Skeletal muscle satellite cell (primary cell): ENCODE measurements around the gene SH3BGR.
"Not testable (repeated sequence)": the region's sequence is repeated elsewhere in the genome, so short reads cannot be mapped to it uniquely, and the experiment has no call there.

Source experiments
- H3K27me3 ChIP-seq: 2 replicates; pipeline ENCODE4 v1.7.0; 2013; ENCODE audit warnings: low read length; ENCODE audit not compliant: control insufficient read depth, insufficient read depth
- H3K36me3 ChIP-seq: 2 replicates; pipeline ENCODE4 v1.7.0; 2013; ENCODE audit warnings: mild to moderate bottlenecking, control low read depth, low read length; ENCODE audit not compliant: insufficient read depth
- H3K4me1 ChIP-seq: 2 replicates; pipeline ENCODE4 v1.7.0; 2013; ENCODE audit warnings: low read length; ENCODE audit not compliant: control insufficient read depth, insufficient read depth
- H3K4me2 ChIP-seq: 2 replicates; pipeline ENCODE4 v1.7.0; 2013; ENCODE audit warnings: mild to moderate bottlenecking, low read length
- H3K4me3 ChIP-seq: 2 replicates; pipeline ENCODE4 v1.7.0; 2013; ENCODE audit warnings: low read length
- H3K9ac ChIP-seq: 2 replicates; pipeline ENCODE4 v1.7.0; 2013; ENCODE audit warnings: mild to moderate bottlenecking, low read depth, low read length, moderate library complexity
- H3K9me3 ChIP-seq: replicated peaks from 2 replicates; pipeline ENCODE4 v1.7.0; 2013; ENCODE audit warnings: mild to moderate bottlenecking, control low read depth, low read length

SH3BGR gene

GRCh38 chr21:39535646-39536437 is 84.1 kb downstream of the SH3BGR start:
- Histone ChIP-seq H3K27me3 (no peaks in the 10 kb centered on the region), H3K4me3 (no peak overlapping the region), H3K9me3 (no peaks in the 10 kb centered on the region), H3K36me3 (no peaks in the 10 kb centered on the region), H3K9ac (no peak overlapping the region), H3K4me1 (no peaks in the 10 kb centered on the region), H3K4me2 (no peak overlapping the region)

GRCh38 chr21:39536835-39537234 is 85.1 kb downstream of the SH3BGR start:
- Histone ChIP-seq H3K9ac (no peak overlapping the region), H3K4me3 (no peak overlapping the region), H3K4me1 (no peaks in the 10 kb centered on the region), H3K9me3 (no peaks in the 10 kb centered on the region), H3K27me3 (no peaks in the 10 kb centered on the region), H3K36me3 (no peaks in the 10 kb centered on the region), H3K4me2 (no peak overlapping the region)

- Histone ChIP-seq H3K36me3 (no peaks in the 10 kb centered on the region), H3K4me2 (no peak overlapping the region), H3K4me1 (no peaks in the 10 kb centered on the region), H3K9me3 (no peaks in the 10 kb centered on the region), H3K27me3 (no peaks in the 10 kb centered on the region), H3K9ac (no peak overlapping the region), H3K4me3 (no peak overlapping the region)
These were observed 85.8 kb downstream of the SH3BGR start for GRCh38 chr21:39537571-39537970.

GRCh38 chr21:39538453-39539042 is 86.8 kb downstream of the SH3BGR start:
- H3K9me3 ChIP-seq = no peaks in the 10 kb centered on the region
- no peaks in the 10 kb centered on the region for H3K27me3 ChIP-seq
- no peaks in the 10 kb centered on the region for H3K36me3 ChIP-seq
- no peak overlapping the region for H3K4me2 ChIP-seq
- no peak overlapping the region for H3K4me3 ChIP-seq
- H3K9ac ChIP-seq = no peak overlapping the region
- H3K4me1 ChIP-seq = no peaks in the 10 kb centered on the region

- H3K4me1 ChIP-seq, H3K36me3 ChIP-seq, H3K9me3 ChIP-seq, H3K4me2 ChIP-seq, H3K9ac ChIP-seq, H3K4me3 ChIP-seq, H3K27me3 ChIP-seq: not testable (repeated sequence)
These were observed 88.6 kb downstream of the SH3BGR start for GRCh38 chr21:39540367-39540766.

- Histone ChIP-seq H3K4me3 (no peak overlapping the region), H3K9ac (no peak overlapping the region), H3K4me2 (no peak overlapping the region), H3K36me3 (no peaks in the 10 kb centered on the region), H3K4me1 (no peaks in the 10 kb centered on the region), H3K9me3 (no peaks in the 10 kb centered on the region), H3K27me3 (no peaks in the 10 kb centered on the region)
These were observed 91.0 kb downstream of the SH3BGR start for GRCh38 chr21:39542736-39543135.

- Histone ChIP-seq H3K27me3 (no peaks in the 10 kb centered on the region), H3K9ac (no peak overlapping the region), H3K4me3 (no peak overlapping the region), H3K9me3 (no peaks in the 10 kb centered on the region), H3K4me1 (no peaks in the 10 kb centered on the region), H3K36me3 (no peaks in the 10 kb centered on the region), H3K4me2 (no peak overlapping the region)
These were observed 94.8 kb downstream of the SH3BGR start for GRCh38 chr21:39546522-39546921.

- Histone ChIP-seq H3K9ac (no peak overlapping the region), H3K4me3 (no peak overlapping the region), H3K36me3 (no peaks in the 10 kb centered on the region), H3K4me2 (no peak overlapping the region), H3K27me3 (peaks cover 10% of the 10 kb centered on the region), H3K9me3 (no peaks in the 10 kb centered on the region), H3K4me1 (no peaks in the 10 kb centered on the region)
These were observed 101.1 kb downstream of the SH3BGR start for GRCh38 chr21:39552856-39553255.

GRCh38 chr21:39553331-39553730 is 101.6 kb downstream of the SH3BGR start:
- peaks cover 10% of the 10 kb centered on the region for H3K27me3 ChIP-seq
- no peaks in the 10 kb centered on the region for H3K4me1 ChIP-seq
- no peak overlapping the region for H3K4me2 ChIP-seq
- no peak overlapping the region for H3K9ac ChIP-seq
- no peaks in the 10 kb centered on the region for H3K9me3 ChIP-seq
- no peak overlapping the region for H3K4me3 ChIP-seq
- H3K36me3 ChIP-seq = no peaks in the 10 kb centered on the region

- no peak overlapping the region for H3K4me2 ChIP-seq
- no peak overlapping the region for H3K9ac ChIP-seq
- H3K9me3 ChIP-seq = no peaks in the 10 kb centered on the region
- no peak overlapping the region for H3K4me3 ChIP-seq
- H3K27me3 ChIP-seq = peaks cover 10% of the 10 kb centered on the region
- H3K36me3 ChIP-seq = no peaks in the 10 kb centered on the region
- H3K4me1 ChIP-seq = no peaks in the 10 kb centered on the region
These were observed 104.3 kb downstream of the SH3BGR start for GRCh38 chr21:39555911-39556590.

GRCh38 chr21:39559511-39559910 is 107.7 kb downstream of the SH3BGR start:
- Histone ChIP-seq H3K27me3 (peaks cover 18% of the 10 kb centered on the region), H3K36me3 (no peaks in the 10 kb centered on the region), H3K9ac (no peak overlapping the region), H3K4me2 (no peak overlapping the region), H3K9me3 (no peaks in the 10 kb centered on the region), H3K4me1 (no peaks in the 10 kb centered on the region), H3K4me3 (no peak overlapping the region)
